Upper lobe of right lung (tissue), 1 donor: ENCODE results near the gene HSD17B8. TPM values are rescaled to one million over a fixed set of nuclear protein-coding genes. Genes with fewer than 3 reads are reported as not detected.

Source experiments
- ATAC-seq: fragments of 200-7000 bp; cut with Tn5 transposase; one replicate; pipeline ENCODE4 v1.9.1; 2020; ENCODE audit warnings: mild to moderate bottlenecking, moderate library complexity
- DNase-seq: peaks from one replicate; pipeline ENCODE4 v3.0.0-alpha.2; 2020
- H3K27ac ChIP-seq: fragments of 200-600 bp; one replicate; pipeline ENCODE4 v1.8.0; 2022
- H3K27me3 ChIP-seq: fragments of 200-600 bp; one replicate; pipeline ENCODE4 v1.8.0; 2022; ENCODE audit warnings: mild to moderate bottlenecking
- H3K36me3 ChIP-seq: fragments of 200-600 bp; one replicate; pipeline ENCODE4 v1.8.0; 2022
- H3K4me1 ChIP-seq: fragments of 200-600 bp; one replicate; pipeline ENCODE4 v1.8.0; 2022
- H3K4me3 ChIP-seq: fragments of 200-600 bp; one replicate; pipeline ENCODE4 v1.8.0; 2022; ENCODE audit warnings: mild to moderate bottlenecking
- H3K9me3 ChIP-seq: fragments of 200-600 bp; one replicate; pipeline ENCODE4 v1.8.0; 2022
- intact Hi-C: fragments of 100-400 bp; cut with DNase I; formaldehyde crosslinking; loops from one replicate; pipeline ENCODE4 v1.11.0; 2022
- total RNA-seq: library from RNA; stranded (reverse); fragmentation: NEBNext Ultra II Directional; extraction: Animal tissue kit (Norgen Biotek cat#: 25700); gene quantifications from one replicate; pipeline ENCODE4 v1.2.1, GENCODE V29; 2021
- TF ChIP-seq, protein P1 (sequence below): fragments of 200-600 bp; IDR thresholded peaks from one replicate; pipeline ENCODE4 v1.8.0; 2022; ENCODE audit warnings: antibody characterized with exemption
- donor health status: DM: no; HTN: yes; CAD: no; lungs with severe emphysema.

HSD17B8 gene
- total RNA-seq, 1 donor from 2014 or later: 14.7 TPM

DNA sequence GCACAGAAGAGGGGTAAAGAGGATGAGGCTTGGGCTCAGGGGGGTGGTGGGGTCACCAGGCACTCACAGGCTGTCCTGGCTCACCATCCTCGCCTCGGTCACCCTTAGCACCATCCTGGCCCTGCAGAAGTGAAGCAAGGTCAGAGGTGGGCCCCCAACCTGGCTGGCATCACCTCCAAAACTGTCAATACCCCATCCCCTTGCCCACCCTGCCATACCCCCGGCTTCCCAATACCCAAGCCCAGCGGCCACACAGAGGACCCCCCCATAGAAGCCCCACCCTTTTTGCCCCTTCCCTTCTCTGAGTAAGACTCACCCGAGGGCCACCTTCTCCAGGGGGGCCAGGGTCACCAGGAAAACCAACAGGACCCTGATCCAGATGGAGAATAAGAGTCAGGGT, 35.8 kb upstream of the HSD17B8 start:
- H3K4me1 ChIP-seq: no peaks in the 10 kb centered on the region
- ATAC-seq (no peak), DNase-seq (no peak)
- no peaks in the 10 kb centered on the region for H3K27me3 ChIP-seq
- no peaks in the 10 kb centered on the region for H3K36me3 ChIP-seq
- H3K27ac ChIP-seq: no peak overlapping the region
- intact Hi-C loops: loop anchor here (10.0 kb wide), 1 partner anchor 76 kb away; no protein-coding TSS in a partner anchor
- no peak overlapping the region for H3K4me3 ChIP-seq
- H3K9me3 ChIP-seq: no peaks in the 10 kb centered on the region
- TF ChIP-seq, protein P1, sequence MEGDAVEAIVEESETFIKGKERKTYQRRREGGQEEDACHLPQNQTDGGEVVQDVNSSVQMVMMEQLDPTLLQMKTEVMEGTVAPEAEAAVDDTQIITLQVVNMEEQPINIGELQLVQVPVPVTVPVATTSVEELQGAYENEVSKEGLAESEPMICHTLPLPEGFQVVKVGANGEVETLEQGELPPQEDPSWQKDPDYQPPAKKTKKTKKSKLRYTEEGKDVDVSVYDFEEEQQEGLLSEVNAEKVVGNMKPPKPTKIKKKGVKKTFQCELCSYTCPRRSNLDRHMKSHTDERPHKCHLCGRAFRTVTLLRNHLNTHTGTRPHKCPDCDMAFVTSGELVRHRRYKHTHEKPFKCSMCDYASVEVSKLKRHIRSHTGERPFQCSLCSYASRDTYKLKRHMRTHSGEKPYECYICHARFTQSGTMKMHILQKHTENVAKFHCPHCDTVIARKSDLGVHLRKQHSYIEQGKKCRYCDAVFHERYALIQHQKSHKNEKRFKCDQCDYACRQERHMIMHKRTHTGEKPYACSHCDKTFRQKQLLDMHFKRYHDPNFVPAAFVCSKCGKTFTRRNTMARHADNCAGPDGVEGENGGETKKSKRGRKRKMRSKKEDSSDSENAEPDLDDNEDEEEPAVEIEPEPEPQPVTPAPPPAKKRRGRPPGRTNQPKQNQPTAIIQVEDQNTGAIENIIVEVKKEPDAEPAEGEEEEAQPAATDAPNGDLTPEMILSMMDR: no peak

DNA sequence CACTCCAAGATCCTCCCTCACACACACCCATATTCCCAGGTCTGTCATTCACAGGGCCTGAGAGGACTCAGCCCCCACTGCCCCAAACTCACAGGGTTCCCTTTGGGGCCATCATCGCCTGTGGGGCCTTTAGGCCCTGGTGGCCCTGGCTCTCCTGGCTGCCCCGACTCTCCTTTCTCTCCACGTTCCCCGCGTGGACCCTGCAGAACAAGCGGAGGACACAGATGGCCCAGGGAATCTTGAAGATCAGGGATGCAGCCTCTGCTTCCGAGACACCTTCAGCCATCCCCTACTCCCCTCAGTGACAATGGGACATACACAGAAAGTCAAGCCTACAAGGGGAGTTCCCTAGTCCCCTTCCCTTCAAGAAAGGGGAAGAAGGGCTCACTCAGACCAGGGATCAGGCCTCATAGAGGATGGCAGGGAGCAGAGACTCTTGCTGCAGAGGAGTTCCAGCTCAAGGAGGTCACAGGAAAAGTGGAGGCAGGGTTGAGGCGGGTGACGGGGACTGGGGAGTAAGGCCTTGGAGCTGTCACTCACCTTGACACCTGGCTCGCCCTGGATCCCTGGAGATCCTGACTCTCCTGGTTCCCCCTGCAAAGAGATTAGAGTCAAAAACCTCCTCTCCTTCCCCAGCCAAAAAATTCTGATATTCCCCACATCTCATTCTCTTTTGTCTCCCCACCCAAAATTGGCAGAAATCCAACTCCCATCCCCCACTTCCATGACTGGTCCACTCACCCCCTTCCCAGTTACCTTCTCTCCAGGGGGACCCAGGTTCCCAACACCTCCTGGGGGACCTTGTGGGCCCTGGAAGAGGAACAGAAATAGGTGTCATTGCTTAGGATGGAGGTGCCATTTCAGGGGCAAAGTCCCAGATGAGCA, 34.9 kb upstream of the HSD17B8 start:
- ATAC-seq: no peak
- H3K36me3 ChIP-seq: no peaks in the 10 kb centered on the region
- TF ChIP-seq, protein P1: no peak
- H3K4me1 ChIP-seq: no peaks in the 10 kb centered on the region
- H3K9me3 ChIP-seq: no peaks in the 10 kb centered on the region
- intact Hi-C loops: loop anchor here (10.0 kb wide), 1 partner anchor 75 kb away; no protein-coding TSS in a partner anchor
- DNase-seq: peak; percentile 46
- no peaks in the 10 kb centered on the region for H3K27me3 ChIP-seq
- H3K4me3 ChIP-seq: no peak overlapping the region
- H3K27ac ChIP-seq: no peak overlapping the region

DNA sequence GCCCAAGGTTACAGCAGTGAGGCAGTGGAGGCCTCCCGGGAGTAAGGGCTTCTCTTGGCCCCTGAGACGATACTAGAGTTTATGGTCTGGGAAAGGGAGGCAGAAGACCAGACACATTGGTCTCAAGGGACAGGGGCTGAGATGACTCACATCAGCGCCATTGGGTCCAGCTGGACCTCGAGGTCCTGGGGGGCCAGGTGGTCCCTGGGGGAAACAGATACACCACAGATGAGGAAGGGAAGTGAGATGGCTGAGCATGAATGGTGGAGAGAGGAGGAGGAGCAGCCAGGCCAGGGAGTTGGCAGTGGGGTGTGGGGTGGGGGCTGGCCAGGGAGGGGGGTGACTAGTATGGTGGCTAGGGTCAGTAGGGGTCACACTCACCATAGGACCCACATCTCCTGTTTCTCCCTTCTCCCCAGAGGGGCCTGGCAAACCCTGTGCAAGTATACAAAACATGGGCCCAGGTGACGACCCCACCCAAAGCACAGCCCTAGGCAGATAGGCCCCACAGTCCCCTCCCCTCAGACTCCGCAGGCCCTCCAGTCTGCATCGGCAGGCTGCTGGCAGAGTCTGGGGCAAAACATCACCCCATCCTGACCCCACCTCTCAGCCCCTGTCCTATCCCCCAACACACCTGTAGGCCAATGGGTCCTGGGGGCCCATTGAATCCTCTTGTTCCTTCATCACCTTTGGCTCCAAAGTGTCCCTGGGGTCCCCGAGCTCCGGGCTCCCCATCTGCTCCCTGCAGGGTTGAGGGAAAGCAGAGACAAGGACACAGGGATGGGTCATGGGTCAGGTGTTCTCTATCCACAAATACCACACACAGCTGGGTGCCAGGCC, 34.1 kb upstream of the HSD17B8 start:
- H3K4me3 ChIP-seq: no peak overlapping the region
- ATAC-seq: no peak
- intact Hi-C loops: no loop called here
- no peaks in the 10 kb centered on the region for H3K27me3 ChIP-seq
- no peaks in the 10 kb centered on the region for H3K9me3 ChIP-seq
- TF ChIP-seq, protein P1: no peak
- peak; percentile 51 for DNase-seq
- H3K36me3 ChIP-seq: no peaks in the 10 kb centered on the region
- no peak overlapping the region for H3K27ac ChIP-seq
- H3K4me1 ChIP-seq: no peaks in the 10 kb centered on the region

DNA sequence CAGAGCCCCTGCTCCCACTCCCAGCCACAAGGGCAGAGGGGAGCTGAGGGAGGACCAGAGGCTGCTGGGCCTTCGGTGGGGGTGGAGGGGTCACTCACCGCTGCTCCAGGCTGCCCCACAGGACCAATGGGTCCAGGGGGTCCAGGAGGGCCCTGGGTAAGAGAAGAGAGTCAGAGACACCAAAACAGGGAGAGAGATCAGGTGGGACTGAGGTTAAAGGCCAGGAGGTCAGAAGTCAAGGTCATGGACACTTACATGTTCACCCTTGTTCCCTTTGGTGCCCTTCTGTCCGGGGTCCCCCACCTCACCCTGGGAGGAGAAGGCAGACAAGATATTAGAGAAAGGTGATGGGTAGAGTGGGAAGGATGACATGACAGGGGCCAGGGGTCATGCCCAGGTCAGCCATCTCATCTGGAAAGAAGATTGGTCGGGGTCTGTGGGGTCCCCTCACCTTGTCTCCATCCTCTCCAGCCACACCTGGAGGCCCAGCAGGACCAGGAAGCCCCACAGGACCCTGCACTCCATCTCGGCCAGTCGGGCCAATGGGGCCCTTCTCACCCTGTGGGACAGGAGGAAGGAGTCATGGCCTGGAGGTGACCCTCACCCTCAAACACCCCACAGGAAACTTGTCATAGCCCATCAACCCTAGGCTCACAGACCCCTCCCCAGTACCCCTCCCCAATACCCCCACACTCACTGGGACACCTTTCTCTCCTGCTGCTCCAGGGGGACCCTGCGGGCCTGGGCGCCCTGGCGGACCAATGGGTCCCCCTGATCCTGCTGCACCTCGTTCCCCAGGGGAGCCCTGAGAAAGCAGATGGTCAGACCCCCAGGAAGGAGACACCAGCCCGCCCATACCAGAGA, 33.2 kb upstream of the HSD17B8 start:
- Histone ChIP-seq H3K4me3 (no peak overlapping the region), H3K27ac (no peak overlapping the region), H3K27me3 (no peaks in the 10 kb centered on the region), H3K36me3 (no peaks in the 10 kb centered on the region), H3K4me1 (no peaks in the 10 kb centered on the region), H3K9me3 (no peaks in the 10 kb centered on the region)
- DNase-seq (peak; percentile 46), ATAC-seq (no peak)
- intact Hi-C loops: no loop called here
- TF ChIP-seq, protein P1: no peak
